Measurements from ENCODE around the gene ZNF462. TPM values are rescaled to one million over a fixed set of nuclear protein-coding genes. Genes with fewer than 3 reads are reported as not detected.

Gene ZNF462
- total RNA-seq, 1 donor from 2014 or later, result 199 TPM

DNA sequence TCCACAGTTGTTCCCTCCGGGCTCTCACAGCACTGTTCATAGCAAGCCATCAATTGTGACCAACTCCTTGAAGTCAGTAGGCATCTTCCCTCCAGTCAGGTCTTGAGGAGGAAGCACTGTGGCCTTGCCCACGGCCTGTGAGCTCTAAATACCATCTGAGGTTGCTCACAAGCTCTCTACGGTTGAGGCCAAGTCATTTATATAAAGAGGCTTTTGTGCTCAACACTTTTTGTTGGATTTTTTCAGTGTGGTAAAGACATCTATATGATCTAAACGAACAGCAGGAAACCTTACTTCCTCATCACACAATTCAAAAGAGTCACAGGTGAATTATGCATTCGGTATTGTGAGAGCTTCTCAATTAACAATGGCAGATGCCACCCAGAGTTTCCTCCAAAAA, 97.3 kb downstream of the ZNF462 start:
- TF ChIP-seq CTCF (conservative IDR thresholded peaks at IDR 0.05), result no peak
- Mint-ChIP-seq H3K4me1 (peaks cover 31% of the 10 kb centered on the region), H3K9me3 (peaks cover 10% of the 10 kb centered on the region), H3K27ac (ENCODE audit: unreplicated experiment) (no peak overlapping the region), H3K36me3 (ENCODE audit: low read depth) (peaks cover 80% of the 10 kb centered on the region), H3K27me3 (ENCODE audit: low read depth) (no peaks in the 10 kb centered on the region), H3K4me3 (no peak overlapping the region)
- no peak for DNase-seq (ENCODE audit: low read depth, low spot score)

- TF ChIP-seq CTCF (conservative IDR thresholded peaks at IDR 0.05), result no peak
- H3K27ac Mint-ChIP-seq (ENCODE audit: unreplicated experiment), result no peak overlapping the region
- H3K4me3 Mint-ChIP-seq, result no peak overlapping the region
- peaks cover 10% of the 10 kb centered on the region for H3K9me3 Mint-ChIP-seq
- no peak for DNase-seq (ENCODE audit: low read depth, low spot score)
- no peaks in the 10 kb centered on the region for H3K27me3 Mint-ChIP-seq (ENCODE audit: low read depth)
- H3K4me1 Mint-ChIP-seq, result peaks cover 41% of the 10 kb centered on the region
- H3K36me3 Mint-ChIP-seq (ENCODE audit: low read depth), result peaks cover 74% of the 10 kb centered on the region
Observed at GRCh38 chr9:106961623-106962022, 98.7 kb downstream of the ZNF462 start.

- TF ChIP-seq CTCF (conservative IDR thresholded peaks at IDR 0.05), result no peak
- Mint-ChIP-seq H3K4me1 (peaks cover 46% of the 10 kb centered on the region), H3K27ac (ENCODE audit: unreplicated experiment) (no peak overlapping the region), H3K9me3 (peaks cover 10% of the 10 kb centered on the region), H3K27me3 (ENCODE audit: low read depth) (no peaks in the 10 kb centered on the region), H3K36me3 (ENCODE audit: low read depth) (peaks cover 73% of the 10 kb centered on the region), H3K4me3 (no peak overlapping the region)
- no peak for DNase-seq (ENCODE audit: low read depth, low spot score)
Observed at GRCh38 chr9:106962122-106962521, 99.2 kb downstream of the ZNF462 start.

- DNase-seq (ENCODE audit: low read depth, low spot score), result no peak
- Mint-ChIP-seq H3K36me3 (ENCODE audit: low read depth) (peaks cover 69% of the 10 kb centered on the region), H3K4me1 (peaks cover 48% of the 10 kb centered on the region), H3K27ac (ENCODE audit: unreplicated experiment) (peak overlapping the region; percentile 76), H3K4me3 (no peak overlapping the region), H3K9me3 (peaks cover 10% of the 10 kb centered on the region), H3K27me3 (ENCODE audit: low read depth) (no peaks in the 10 kb centered on the region)
- TF ChIP-seq CTCF (conservative IDR thresholded peaks at IDR 0.05), result no peak
Observed at GRCh38 chr9:106962615-106963363, 99.8 kb downstream of the ZNF462 start.

- DNase-seq (ENCODE audit: low read depth, low spot score), result no peak
- Mint-ChIP-seq H3K4me3 (no peak overlapping the region), H3K27me3 (ENCODE audit: low read depth) (no peaks in the 10 kb centered on the region), H3K4me1 (peaks cover 52% of the 10 kb centered on the region), H3K27ac (ENCODE audit: unreplicated experiment) (no peak overlapping the region), H3K36me3 (ENCODE audit: low read depth) (peaks cover 68% of the 10 kb centered on the region), H3K9me3 (peaks cover 10% of the 10 kb centered on the region)
- no peak for TF ChIP-seq CTCF (conservative IDR thresholded peaks at IDR 0.05)
Observed at GRCh38 chr9:106963684-106964083, 100.7 kb downstream of the ZNF462 start.
